Lung microvascular endothelial cell (primary cell): ENCODE measurements around the gene ERVH48-1. TPM values are rescaled to one million over a fixed set of nuclear protein-coding genes. Genes with fewer than 3 reads are reported as not detected.
"Not testable (repeated sequence)": the region's sequence is repeated elsewhere in the genome, so short reads cannot be mapped to it uniquely, and the experiment has no call there.

Experiments
- DNase-seq, 2 donors: peaks; one replicate each; pipeline versions ENCODE4 v3.0.0 to v3.0.0-alpha.2; 2010; ENCODE audit warnings: low read depth in 2 of 2
- total RNA-seq: library from RNA; depleted of rRNA; stranded (reverse); fragments of >200 nt; gene quantifications from 2 replicates; pipeline ENCODE4 v1.2.1, GENCODE V29; 2014

The ERVH48-1 gene
- total RNA-seq, 1 donor from 2014 or later = not detected

DNA sequence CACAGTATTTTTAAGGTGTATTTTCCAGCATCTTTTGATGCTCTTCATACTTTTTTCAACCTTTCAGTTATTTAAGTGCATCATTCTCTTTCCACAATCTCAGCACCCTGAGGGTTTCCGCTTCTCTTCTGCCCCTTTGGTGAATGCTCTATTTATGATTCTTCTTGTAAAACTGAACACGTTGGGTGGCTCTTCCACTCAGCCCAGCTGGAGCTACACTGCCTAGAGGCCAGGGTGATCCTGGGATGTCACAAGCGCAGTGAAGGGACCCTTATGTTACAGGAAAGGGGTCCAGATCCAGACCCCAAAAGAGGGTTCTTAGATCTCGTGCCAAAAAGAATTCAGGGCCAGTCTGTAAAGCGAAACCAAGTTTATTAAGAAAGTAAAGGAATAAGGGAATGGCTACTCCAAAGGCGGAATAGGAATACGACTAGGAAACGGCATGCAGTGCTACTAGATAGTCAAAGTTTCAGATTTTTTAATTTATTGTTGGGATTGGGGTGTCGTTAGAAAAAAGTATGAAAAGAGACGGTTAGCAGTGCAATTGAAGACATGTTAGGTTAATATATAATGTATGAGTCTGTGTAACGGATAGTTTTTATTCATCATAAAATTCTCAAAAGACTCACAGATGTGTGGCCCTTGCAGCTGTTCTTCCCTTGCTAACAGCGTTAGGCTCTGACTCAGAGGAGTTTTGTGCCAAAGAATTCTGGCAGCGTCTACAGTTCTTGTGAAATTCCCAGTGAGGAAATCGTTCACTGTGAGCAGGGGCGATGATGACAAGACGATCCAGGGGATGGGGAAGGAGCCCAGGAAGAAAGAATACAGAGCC, 14.4 kb upstream of the ERVH48-1 start:
- DNase-seq = peak; percentile 59 to 90

DNA sequence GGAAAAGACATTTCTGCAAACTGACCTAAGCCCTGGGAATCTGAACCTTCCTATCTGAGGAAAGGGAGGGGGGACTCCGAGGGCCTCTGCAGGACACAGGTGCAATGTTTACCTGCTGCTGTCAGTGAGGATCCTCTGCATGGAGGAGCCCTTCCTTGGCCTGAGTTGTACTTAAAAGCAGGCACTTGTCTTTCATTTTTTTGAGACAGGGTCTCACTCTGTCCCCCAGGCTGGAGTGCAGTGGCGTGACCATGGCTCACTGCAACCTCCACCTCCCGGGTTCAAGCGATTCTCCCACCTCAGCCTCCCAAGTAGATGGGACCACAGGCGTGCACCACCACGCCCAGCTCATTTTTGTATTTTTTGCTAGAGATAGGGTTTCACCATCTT, 13.2 kb upstream of the ERVH48-1 start:
- not testable (repeated sequence) for DNase-seq

DNA sequence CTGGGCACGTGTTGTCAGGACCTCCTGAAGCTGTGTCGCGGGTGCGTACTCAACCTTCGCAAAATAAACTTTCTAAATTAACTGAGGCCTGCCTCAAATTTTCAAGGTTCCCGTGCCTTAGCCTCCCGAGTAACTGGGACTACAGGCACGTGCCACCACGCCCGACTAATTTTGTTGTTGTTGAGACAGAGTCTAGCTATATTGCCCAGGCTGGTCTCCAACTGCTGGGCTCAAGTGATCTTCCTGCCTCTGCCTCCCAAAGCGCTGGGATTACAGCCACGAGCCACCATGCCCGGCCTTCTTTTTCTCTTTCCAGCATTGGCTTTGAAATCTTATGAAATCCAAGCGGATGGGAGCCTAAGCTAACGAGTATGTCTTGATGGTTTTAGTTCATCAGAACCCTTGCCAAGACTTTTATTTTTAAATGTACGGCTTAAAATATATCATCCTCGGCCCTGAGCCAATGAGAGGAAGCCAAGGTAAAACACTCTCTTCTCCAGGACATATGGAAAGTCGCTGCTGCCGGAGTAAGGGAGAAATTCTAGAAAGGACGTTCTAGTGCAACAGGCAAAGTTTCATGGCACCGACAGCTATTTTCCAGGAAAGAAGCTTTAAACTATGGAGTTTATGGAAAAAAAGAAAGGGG, 12.7 kb upstream of the ERVH48-1 start:
- no peak for DNase-seq

DNA sequence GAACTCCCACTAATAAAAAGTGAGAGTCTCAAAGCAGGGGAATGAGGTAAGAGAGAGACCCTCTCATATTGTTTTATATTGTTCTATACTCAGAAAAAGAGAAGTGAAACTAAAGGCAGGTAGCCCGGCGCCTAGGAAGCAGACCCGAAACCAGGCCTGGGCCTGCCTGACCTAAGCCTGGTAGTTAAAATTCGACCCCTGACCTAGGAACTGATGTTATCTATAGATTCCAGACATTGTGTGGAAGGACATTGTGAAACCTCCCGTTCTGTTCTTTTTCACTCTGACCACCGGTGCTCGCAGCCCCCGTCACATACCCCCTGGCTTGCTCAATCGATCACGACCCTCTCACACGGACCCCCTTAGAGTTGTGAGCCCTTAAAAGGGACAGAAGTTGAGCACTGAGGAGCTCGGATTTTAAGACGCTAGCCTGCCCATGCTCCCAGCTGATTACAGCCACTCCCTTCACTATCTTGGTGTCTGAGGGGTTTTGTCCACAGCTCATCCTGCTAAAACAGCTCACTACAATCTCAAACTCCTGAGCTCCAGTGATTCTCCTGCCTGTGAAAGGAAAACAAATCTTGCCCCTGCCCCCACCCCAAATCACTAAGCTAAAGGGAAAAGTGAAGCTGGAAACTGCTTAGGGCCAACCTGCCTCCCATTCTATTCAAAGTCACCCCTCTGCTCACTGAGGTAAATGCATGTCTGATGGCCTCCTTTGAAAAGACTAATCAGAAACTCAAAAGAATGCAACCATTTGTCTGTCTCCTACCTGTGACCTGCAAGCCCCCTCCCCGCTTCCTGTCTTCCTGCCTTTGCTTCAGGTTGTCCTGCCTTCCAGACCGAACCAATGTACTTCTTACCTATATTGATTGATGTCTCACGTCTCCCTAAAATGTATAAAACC, 11.9 kb upstream of the ERVH48-1 start:
- not testable (repeated sequence) for DNase-seq

DNA sequence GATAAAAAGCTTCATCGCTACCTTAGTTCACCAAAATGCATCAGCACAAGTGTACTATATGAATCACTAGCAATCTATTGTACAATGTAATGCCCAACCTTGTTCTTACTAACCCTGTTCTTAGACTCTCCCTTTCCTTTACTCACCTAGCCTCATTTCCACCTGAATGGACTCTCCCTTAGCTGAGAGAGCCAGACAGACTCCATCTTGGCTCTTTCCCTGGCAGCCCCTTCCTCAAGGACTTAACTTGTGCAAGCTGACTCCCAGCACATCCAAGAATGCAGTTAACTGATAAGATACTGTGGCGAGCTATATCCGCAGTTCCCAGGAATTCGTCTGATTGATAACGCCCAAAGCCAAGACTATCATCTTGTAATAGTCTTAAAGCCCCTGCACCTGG, 10.9 kb upstream of the ERVH48-1 start:
- DNase-seq = not testable (repeated sequence)

DNA sequence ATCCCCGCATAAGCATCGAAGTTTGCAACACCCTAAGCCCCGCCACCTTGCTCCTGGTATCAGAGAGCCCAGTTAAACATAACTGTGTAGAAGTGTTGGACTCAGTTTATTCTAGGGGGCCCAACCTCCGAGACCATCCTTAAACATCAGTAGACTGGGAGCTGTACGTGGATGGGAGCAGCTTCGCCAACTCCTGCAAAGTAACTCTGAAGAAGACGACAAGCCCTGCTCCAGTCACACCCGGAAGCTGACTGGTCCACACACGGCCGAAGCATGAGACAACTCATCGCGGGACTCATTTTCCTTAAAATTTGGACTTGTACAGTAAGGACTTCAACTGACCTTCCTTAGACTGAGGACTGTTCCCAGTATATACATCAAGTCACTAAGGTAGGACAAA, 8.5 kb upstream of the ERVH48-1 start:
- DNase-seq = not testable (repeated sequence)

DNA sequence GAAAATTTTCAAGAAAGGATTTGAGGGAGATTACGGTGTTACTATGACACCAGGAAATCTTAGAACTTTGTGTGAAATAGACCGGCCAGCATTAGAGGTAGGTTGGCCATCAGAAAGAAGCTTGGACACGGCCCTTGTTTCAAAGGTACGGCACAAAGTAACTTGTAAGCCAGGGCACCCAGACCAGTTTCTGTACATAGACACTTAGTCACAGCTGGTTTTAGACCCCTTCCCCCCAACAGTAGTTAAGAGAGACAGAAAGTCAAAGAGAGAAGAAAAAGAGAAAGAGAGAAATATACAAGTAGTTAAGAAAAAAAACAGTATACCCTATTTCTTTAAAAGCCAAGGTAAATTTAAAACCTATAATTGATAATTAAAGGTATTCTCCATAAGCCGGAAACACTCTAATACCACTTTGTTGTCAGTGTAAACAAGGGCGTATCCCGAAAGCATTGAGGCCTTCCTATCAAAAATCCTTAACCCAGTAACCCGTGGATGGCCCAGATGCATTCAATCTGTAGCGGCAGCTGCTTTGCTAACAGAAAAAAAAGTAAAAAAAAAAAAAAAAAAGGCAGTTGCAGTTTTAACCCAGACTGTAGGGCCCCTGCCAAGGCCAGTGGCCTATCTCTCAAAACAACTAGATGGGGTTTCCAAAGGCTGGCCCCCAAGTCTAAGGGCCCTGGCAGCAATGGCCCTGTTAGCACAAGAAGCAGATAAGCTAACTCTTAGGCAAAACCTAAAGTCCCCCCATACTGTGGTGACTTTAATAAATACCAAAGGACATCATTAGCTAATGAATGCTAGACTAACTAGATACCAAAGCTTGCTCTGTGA, 7.9 kb upstream of the ERVH48-1 start:
- not testable (repeated sequence) for DNase-seq

DNA sequence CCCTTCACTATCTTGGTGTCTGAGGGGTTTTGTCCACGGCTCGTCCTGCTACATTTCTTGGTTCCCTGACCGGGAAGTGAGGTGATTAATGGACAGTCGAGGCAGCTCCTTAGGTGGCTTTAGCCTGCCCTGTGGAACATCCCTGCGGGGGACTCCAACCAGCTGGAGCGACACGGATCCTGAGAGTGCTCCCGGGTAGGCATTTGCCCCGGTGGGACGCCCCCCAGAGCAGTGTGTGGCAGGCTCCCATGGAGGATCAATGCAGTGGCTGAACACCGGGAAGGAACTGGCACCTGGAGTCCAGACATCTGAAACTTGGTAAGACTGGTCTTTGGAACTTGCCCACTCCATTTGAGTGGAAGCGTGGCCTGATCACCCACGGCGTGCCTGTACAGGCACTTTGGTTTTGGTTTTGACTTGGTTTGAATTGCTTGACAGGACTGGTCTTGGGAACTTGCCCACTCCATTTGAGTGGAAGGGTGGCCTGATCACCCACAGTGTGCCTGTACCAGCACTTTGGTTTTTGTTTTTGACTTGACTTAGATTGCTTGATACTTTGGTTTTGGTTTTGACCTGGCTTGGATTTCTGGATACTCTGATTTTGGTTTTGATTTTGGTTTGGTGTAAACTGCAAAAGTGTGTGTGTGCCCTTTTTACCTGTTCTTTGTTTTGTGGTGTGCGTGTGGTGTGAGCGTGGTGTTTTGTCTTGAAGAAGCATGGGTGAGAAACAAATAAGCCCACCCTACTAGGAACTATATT, 7.1 kb upstream of the ERVH48-1 start:
- not testable (repeated sequence) for DNase-seq

DNA sequence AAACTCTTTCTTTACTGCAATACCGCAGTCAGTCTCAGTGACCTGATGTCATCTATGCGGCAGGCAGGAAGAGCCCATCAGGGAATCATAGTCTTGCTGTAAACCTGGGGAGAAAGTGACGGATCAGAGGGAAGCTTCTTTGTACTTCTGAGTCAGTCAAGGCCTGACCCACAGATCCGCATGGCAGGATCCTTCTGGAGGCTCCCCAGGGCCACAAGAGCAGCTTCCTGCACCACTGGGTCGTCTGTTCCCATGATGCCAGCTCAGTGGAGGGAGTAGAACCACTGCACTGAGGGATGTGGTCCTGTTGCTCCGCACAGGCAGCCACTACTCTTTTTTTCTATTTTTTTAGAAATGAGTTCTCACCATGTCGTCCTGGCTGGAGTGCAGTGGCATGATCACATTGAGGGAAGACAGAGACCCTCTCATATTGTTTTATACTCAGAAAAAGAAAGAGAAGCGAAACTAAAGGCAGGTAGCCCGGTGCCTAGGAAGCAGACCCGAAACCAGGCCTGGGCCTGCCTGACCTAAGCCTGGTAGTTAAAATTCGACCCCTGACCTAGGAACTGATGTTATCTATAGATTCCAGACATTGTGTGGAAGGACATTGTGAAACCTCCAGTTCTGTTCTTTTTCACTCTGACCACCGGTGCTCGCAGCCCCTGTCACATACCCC, 6.3 kb upstream of the ERVH48-1 start:
- DNase-seq = no peak

DNA sequence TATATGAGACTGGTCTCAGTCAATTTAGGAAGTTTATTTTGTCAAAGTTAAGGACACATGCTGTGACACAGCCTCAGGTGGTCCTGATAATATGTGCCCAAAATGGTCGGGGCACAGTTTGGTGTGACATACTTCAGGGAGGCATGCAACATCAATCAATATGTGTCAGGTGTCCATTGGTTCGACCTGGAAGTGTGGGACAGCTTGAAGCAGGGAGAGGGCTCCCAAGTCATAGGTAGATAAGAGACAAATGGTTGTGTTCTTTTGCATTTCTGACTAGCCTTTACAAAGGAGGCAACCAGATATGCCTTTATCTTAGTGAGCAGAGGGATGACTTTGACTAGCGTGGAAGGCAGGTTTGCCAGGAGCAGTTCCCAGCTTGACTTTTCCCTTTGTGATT, 4.5 kb upstream of the ERVH48-1 start:
- DNase-seq = no peak

DNA sequence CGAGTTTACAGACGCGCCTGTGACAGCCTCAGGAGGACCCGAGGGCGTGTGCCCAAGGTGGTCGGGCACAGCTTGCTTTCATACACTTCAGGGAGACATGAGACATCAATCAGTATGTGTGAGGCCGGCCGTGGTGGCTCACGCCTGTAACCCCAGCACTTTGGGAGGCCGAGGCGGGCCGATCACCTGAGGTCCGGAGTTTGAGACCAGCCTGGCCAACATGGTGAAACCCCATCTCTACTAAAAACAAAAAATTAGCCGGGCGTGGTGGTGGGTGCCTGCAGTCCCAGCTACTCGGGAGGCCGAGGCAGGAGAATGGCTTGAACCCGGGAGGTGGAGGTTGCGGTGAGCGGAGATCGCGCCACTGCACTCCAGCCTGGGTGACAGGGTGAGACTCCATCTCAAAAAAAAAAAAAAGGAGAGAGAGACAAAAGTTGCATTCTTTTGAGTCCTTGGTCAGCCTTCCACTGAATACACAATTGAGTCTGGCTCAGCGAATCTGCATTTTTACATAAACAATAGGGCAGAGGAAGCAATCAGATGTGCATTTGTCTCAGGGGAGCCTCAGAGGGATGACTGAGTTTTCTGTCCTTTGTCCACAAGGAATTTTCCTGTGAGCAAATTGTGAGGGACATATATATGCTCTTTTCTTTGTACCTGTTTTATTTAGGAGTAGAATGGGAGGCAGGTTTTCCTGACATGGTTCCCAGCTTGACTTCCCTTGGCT, 2.2 kb upstream of the ERVH48-1 start:
- not testable (repeated sequence) for DNase-seq

DNA sequence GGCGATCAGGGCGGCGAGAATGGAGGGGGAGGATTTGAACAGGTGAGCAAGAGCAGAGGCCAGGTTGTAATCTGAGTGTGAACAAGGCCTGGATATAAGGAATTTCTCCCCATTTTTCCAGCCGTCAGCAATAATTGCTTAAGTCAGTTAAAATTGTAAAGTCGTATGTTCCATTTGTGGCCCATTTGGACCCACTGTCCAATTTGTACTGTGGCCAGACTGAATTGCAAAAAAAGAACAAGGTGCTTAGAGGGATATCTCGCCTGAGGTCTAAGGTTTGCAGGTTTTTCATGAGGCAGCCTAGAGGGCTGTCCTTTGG, 1.0 kb downstream of the ERVH48-1 start:
- no peak for DNase-seq

DNA sequence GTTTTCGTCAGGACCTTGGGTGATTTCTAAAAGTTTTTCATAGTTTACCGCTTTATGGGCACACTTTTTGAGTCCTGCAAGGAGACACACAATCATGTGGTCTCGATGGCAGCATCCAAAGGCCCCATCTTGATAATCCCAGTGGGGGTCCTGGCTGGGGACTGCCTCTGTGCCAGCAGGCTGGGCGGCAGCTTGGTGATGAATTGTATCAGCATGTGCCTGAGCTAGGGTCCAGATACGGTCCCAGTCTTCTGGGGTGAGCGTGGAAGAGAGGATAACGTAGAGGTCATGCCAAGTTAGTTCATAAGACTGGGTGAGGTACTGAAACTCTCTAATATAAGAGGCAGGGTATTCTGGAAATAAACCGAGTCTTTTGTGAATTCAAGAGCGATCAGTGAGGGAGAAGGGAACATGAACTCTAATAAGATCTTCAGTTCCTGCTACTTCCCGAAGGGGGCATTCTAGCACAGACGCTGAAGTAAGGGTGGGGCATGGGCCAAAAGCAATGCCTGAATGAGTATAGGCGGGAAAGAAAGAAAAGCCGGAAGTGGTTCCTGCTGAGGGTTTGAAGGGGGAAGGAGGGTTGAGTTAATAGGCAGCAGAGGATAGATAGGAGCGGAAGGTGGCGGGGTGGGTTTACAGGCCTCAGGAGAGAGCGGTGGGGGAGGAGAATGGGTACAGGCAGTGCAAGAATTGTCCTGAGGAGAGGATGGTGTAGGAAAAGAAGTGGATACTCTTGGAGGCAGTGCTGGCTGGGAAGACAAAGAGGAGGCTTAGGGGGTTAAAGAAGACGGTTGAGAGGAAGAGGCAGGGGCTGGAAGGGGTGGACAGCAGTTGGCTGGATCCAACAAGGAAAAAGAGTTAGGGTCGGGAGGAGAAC, 1.6 kb downstream of the ERVH48-1 start:
- DNase-seq = peak; percentile 81

DNA sequence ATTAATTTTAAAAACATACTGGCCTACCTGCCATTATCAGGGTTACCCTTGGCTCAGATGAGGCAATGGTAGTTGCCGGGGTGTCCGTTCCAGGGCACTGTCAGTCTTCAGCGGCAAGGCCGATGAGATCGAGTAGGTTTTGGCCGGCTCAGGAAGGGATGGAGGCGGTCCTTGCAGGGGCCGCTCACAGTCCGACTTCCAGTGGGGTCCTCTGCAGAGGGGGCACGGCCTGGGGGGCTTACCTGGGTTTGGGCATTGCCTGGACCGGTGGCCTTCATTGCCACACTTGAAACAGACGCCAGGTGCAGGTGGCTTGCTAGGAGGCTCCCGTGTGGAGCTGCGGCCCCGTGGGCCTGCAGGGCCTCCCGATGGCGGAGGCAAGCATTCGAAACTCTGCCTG, 2.5 kb downstream of the ERVH48-1 start:
- no peak for DNase-seq

DNA sequence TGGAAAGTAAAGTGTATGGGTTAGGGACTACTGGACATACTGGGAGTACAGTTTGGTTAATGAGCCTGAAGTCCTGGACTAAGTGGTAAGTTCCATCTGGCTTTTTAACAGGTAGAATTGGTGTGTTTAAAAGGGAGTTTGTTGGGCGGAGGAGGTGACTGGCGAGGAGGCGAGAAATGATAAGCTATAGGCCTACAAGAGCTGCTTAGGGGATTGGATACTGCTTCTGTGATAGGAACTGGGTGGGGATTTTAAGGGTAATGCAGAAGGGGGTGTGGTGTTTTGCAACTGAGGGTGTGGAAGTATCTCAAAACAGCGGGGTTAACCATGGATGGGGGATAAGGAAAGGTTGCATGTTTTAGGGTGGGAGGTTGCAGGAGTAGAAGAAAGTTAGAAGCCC, 3.5 kb downstream of the ERVH48-1 start:
- no peak for DNase-seq

DNA sequence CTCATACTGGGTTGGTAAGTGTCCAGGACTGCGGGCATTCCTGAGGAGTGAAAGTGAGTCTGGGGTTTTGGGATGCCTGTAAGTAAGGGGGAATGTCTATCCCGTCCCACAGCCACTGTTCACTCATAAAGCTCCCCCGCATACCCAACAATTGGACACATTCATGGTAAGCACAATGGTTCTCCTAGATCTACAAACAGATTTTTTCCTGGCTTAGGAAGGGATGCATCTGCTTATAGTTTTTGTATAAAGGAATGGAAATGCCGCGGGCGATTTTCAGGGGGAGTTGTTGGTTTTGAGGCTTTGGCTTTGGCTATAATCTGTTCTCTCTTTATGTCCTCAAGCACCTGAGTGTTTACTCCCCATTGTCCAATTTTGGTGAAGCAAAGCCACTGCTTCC, 7.1 kb downstream of the ERVH48-1 start:
- DNase-seq = no peak

DNA sequence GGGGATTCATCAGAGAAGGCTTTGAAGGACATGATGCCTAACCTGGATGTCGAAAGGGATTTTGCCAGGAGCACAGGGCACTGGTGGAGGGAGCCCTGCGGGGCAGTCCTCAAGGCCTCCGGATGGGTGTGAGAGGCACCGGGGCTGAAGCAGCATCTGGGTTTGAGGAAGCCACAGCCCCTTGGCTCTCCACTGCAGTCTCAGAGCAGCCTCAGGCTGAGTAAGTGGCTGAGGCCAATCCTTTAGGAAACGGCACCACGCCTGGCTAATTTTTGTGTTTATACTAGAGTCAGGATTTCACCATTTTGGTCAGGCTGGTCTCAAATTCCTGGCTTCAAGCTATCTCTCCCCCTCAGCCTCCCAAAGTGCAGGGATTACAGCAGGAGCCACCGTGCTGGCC, 12.0 kb downstream of the ERVH48-1 start:
- DNase-seq = no peak

DNA sequence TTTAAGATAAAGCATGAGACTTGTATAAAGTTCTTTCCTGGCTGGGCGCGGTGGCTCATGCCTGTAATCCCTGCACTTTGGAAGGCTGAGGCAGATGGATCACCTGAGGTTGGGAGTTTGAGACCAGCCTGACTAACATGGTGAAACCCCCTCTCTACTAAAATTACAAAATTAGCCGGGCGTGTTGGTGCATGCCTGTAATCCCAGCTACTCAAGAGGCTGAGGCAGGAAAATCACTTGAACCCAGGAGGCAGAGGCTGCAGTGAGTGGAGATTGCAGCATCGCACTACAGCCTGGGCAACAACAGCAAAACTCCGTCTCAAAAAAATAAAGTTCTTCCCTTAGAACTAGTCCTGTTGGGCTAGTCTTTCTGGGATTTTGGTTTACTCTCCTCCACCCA, 13.5 kb downstream of the ERVH48-1 start:
- DNase-seq = not testable (repeated sequence)
